AG09319 (cell line): ENCODE results near the gene CEP250.

Experiments used
- DNase-seq: peaks from one replicate; pipeline ENCODE4 v3.0.0-alpha.2; 2010; ENCODE audit warnings: low read depth; ENCODE audit errors: extremely low read depth
- TF ChIP-seq, protein P1 (sequence below): IDR thresholded peaks from 2 replicates; pipeline ENCODE4 v1.5.1; 2011; ENCODE audit warnings: low read depth, mild to moderate bottlenecking, inconsistent platforms, low read length, moderate library complexity

The CEP250 gene

DNA sequence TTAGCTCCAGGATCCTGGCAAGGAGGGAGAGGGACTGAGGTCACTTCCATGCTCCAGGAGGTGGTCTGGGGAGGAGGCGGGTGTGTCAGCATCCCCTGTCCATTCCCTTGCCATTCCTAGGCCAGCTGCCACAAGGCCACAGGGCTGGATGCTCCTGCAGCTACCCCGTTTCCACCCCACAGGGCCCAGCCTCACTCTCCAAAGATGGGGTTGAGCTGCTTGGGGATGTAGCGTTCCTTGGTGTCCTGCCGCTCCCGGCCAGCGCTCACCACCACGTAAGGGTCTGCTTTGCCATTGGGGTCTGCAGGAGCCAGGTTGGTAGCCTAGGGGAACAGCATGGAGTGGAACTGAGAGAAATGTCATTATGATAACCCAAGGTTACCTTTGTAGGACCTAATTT, 109.5 kb downstream of the CEP250 start:
- no peak for DNase-seq
- TF ChIP-seq, protein P1, sequence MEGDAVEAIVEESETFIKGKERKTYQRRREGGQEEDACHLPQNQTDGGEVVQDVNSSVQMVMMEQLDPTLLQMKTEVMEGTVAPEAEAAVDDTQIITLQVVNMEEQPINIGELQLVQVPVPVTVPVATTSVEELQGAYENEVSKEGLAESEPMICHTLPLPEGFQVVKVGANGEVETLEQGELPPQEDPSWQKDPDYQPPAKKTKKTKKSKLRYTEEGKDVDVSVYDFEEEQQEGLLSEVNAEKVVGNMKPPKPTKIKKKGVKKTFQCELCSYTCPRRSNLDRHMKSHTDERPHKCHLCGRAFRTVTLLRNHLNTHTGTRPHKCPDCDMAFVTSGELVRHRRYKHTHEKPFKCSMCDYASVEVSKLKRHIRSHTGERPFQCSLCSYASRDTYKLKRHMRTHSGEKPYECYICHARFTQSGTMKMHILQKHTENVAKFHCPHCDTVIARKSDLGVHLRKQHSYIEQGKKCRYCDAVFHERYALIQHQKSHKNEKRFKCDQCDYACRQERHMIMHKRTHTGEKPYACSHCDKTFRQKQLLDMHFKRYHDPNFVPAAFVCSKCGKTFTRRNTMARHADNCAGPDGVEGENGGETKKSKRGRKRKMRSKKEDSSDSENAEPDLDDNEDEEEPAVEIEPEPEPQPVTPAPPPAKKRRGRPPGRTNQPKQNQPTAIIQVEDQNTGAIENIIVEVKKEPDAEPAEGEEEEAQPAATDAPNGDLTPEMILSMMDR: no peak

DNA sequence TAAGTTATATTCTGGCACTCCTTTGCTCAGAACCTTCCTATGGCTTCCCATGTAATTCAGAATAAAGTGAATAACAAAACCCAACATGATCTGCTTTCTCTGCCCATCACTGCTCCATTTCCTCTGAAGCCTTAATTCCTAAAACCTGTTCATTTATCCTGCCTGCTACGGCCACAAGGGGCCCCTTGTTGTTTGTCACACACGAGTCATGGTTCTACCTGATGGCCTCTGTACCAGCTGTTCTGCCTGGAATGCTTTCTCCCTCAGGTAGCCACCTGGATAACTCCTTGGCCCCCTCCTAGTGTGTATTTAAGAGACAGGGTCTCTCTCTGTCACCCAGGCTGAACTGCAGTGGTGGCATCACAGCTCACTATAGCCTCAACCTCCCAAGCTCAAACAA, 113.2 kb downstream of the CEP250 start:
- TF ChIP-seq, protein P1: peak; percentile 4
- no peak for DNase-seq
